NT2/D1 (cell line): ENCODE data around the gene ALDH7A1.

Experiments
- YY1 ChIP-seq: IDR thresholded peaks from 2 replicates; pipeline ENCODE4 v1.6.1; 2011; ENCODE audit not compliant: insufficient read length, insufficient read depth
- ZNF274 ChIP-seq: IDR thresholded peaks from 2 replicates; pipeline ENCODE4 v1.6.1; 2011; ENCODE audit warnings: mild to moderate bottlenecking, low read depth, low read length

DNA sequence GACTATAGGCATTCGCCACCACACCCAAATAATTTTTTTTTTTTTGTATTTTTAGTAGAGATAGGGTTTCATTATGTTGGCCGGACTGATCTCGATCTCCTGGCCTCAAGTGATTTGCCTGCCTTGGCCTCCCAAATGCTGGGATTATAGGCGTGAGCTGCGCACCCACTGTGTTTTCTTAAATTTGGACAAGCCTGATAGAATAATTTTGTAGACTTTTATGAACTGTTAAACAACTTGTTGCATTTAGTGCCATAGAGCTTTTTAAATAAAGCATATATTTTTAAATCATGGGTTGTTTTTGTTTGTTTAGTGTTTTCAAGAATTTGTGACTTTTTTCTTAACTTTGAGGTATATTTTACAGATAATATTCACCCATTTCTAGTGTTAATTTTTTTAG is 10.5 kb upstream of the ALDH7A1 start:
- TF ChIP-seq YY1 = no peak
- TF ChIP-seq ZNF274 = no peak
